Head of caudate nucleus (tissue), 42 donors: ENCODE data around the gene PIGC.

Source experiments
- DNase-seq, 42 donors: peaks; one replicate each; pipeline versions ENCODE4 v3.0.0 to v3.0.0-alpha.2; 2020 to 2021; ENCODE audit warnings: mixed read lengths in 7 of 42
- intact Hi-C: fragments of 100-400 bp; cut with DNase I; formaldehyde crosslinking; loops from one replicate; pipeline ENCODE4 v1.15.0; 2022

Gene PIGC

GRCh38 chr1:172469717-172470116 is 25.8 kb upstream of the PIGC start:
- intact Hi-C loops = no loop called here
- no peak for DNase-seq

- DNase-seq = no peak
- intact Hi-C loops = no loop called here
Observed at GRCh38 chr1:172468296-172468695, 24.4 kb upstream of the PIGC start.

GRCh38 chr1:172467446-172467845 is 23.6 kb upstream of the PIGC start:
- intact Hi-C loops = no loop called here
- no peak for DNase-seq

- DNase-seq = no peak
- intact Hi-C loops = no loop called here
Observed at GRCh38 chr1:172466795-172467407, 23.0 kb upstream of the PIGC start.

GRCh38 chr1:172465617-172466016 is 21.7 kb upstream of the PIGC start:
- intact Hi-C loops = no loop called here
- DNase-seq = no peak

- DNase-seq = no peak
Observed at GRCh38 chr1:172460887-172461315, 17.0 kb upstream of the PIGC start.

GRCh38 chr1:172460177-172460576 is 16.3 kb upstream of the PIGC start:
- DNase-seq = no peak
- intact Hi-C loops = no loop called here

More at GRCh38 chr1:172460887-172461315, 17.0 kb upstream of the PIGC start:
- intact Hi-C loops = no loop called here

GRCh38 chr1:172457479-172458130 is 13.7 kb upstream of the PIGC start:
- intact Hi-C loops = no loop called here

GRCh38 chr1:172456344-172456769 is 12.5 kb upstream of the PIGC start:
- intact Hi-C loops = no loop called here
- DNase-seq = no peak

More at GRCh38 chr1:172457479-172458130, 13.7 kb upstream of the PIGC start:
- no peak for DNase-seq

- intact Hi-C loops = no loop called here
- no peak for DNase-seq
Observed at GRCh38 chr1:172455451-172455850, 11.6 kb upstream of the PIGC start.

- intact Hi-C loops = no loop called here
- DNase-seq = no peak
Observed at GRCh38 chr1:172453607-172454006, 9.7 kb upstream of the PIGC start.

- no peak for DNase-seq
- intact Hi-C loops = no loop called here
Observed at GRCh38 chr1:172453153-172453545, 9.3 kb upstream of the PIGC start.

GRCh38 chr1:172452536-172453152 is 8.8 kb upstream of the PIGC start:
- no peak for DNase-seq
- intact Hi-C loops = no loop called here

- DNase-seq = peak in 15 of 42 donors; percentile 6 to 57 (median 24)
- intact Hi-C loops = no loop called here
Observed at GRCh38 chr1:172451002-172451443, 7.2 kb upstream of the PIGC start.

- intact Hi-C loops = no loop called here
- DNase-seq = peak in 1 of 42 donors; percentile 4
Observed at GRCh38 chr1:172450524-172450885, 6.6 kb upstream of the PIGC start.

GRCh38 chr1:172449585-172450523 is 6.0 kb upstream of the PIGC start:
- intact Hi-C loops = loop anchor here (10.0 kb wide), 1 partner anchor 85 kb away; the partner anchor contains the start of gene SUCO

GRCh38 chr1:172448995-172449584 is 5.2 kb upstream of the PIGC start:
- no peak for DNase-seq
- intact Hi-C loops = loop anchor here (10.0 kb wide), 1 partner anchor 86 kb away; the partner anchor contains the start of gene SUCO

More at GRCh38 chr1:172449585-172450523, 6.0 kb upstream of the PIGC start:
- peak in 37 of 42 donors; percentile 10 to 71 (median 34) for DNase-seq

GRCh38 chr1:172447641-172448040 is 3.8 kb upstream of the PIGC start:
- intact Hi-C loops = loop anchor here (10.0 kb wide), 1 partner anchor 87 kb away; the partner anchor contains the start of gene SUCO
- DNase-seq = no peak

- intact Hi-C loops = loop anchor here (10.0 kb wide), 1 partner anchor 88 kb away; the partner anchor contains the start of gene SUCO
Observed at GRCh38 chr1:172446547-172446946, 2.7 kb upstream of the PIGC start.

More at GRCh38 chr1:172446547-172446946, 2.7 kb upstream of the PIGC start:
- DNase-seq = no peak
